Activated T-helper 9 cell treated with anti-CD3 and anti-CD28 coated beads, Interleukin-2, amount 50 U/mL, for 16 hours (primary cell): ENCODE data around the gene FCHSD2.
"Not testable (repeated sequence)": the region's sequence is repeated elsewhere in the genome, so short reads cannot be mapped to it uniquely, and the experiment has no call there.

Experiments
- DNase-seq: peaks from one replicate; pipeline ENCODE4 v3.0.0-alpha.2; 2020; ENCODE audit warnings: low read depth

FCHSD2 gene

GRCh38 chr11:72924568-72925190, 217.4 kb downstream of the FCHSD2 start:
- DNase-seq = no peak

DNA sequence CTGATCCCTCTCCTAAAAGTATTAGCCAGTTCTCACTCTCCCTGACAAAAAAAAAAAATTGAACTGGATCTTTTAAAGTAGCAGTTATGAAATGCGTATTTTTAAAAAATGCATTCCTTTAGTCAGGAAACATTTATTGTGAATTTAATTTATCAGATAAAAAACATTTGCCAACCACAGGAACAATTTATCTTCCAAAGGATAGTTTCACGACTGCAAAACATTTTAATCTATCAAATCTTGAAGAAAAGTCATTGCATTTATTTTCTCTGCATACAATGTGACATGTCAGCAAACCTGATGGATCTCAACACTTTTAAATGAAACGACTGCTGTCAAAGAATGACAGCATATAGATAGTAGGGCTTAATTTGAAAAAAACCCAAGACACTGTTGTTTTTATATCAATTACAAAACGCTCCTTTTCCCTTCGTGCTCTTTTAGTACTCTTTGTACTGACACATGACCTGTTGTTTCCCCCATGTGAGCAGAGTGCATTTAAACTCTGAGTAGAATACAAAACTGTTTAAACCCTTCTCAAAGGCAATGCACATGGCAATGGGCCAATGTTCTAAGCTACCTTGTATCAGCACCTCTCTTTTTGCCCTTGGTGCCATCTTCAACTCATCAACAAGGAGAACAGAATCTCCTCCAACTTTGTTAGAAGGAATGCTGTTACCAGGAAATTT, 220.9 kb downstream of the FCHSD2 start:
- DNase-seq = no peak

DNA sequence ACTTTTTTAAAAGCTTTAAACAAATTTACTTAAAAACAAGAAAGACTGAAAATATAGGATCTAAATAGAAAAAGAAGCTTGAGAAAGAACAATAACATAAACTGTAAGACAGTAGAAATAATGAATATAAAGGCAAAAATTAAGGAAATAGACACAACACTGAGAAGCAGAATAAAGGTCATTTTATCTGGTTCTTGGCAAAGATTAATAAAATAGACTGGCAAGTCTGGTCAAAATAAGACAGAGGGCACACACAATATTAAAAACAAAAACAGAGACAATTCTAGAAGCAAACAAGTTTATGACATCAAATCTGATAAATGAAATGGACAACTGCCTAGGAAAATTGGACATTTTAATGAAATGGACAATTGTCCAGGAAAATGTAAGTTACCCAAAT, 222.1 kb downstream of the FCHSD2 start:
- DNase-seq = no peak

DNA sequence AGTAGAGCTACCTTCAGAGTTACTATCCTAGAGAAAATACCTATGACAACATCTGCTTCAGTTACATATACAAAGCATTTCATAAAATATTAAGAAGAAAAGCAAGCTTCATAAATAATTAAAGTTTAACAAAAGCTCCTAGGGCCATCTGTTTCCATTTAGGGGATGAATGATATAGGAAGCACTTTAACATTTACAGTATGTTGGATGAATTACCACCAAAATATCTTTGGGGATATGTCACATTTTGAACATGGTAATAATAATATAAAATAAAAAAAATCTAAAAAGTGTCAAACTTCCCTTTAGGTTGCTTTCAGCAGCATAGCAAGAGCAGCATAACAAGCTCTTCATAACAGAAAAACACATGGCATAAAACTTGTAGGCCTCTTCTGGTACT, 223.3 kb downstream of the FCHSD2 start:
- DNase-seq = no peak

DNA sequence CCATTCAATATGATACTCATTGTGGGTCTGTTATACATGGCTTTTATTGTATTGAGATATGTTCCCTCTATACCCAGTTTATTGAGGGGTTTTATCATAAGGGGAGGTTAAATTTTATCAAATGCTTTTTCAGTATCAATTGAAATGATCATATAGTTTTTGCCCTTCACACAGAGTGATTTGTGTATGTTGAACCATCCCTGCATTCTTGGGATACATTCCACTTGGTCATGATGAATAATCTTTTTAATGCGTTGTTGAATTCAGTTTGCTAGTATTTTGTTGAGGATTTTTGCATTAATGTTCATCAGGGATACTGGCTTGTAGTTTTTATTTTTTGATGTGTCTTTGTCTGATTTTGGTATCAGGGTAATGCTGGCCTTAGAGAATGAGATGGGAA, 229.9 kb downstream of the FCHSD2 start:
- DNase-seq = no peak

DNA sequence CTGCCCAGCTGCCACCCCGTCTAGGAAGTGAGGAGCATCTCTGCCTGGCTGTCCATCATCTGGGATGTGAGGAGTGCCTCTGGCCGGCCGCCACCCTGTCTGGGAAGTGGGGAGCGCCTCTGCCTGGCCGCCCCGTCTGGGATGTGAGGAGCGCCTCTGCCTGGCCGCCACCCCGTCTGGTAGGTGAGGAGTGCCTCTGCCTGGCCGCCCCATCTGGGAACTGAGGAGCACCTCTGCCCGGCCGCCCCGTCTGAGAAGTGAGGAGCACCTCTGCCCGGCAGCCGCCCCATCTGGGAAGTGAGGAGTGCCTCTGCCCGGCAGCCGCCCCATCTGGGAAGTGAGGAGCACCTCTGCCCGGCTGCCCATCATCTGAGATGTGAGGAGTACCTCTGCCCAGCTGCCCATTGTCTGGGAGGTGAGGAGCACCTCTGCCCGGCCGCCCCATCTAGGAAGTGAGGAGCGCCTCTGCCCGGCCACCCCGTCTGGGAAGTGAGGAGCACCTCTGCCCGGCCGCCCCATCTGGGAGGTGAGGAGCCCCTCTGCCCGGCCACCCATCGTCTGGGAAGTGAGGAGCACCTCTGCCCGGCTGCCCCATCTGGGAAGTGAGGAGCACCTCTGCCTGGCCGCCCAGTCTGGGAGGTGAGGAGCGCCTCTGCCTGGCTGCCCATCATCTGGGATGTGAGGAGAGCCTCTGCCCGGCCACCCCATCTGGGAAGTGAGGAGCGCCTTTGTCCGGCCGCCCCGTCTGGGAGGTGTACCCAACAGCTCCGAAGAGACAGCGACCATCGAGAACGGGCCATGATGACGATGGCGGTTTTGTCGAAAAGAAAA, 232.3 kb downstream of the FCHSD2 start:
- not testable (repeated sequence) for DNase-seq

GRCh38 chr11:72908032-72908676, 234.0 kb downstream of the FCHSD2 start:
- no peak for DNase-seq

DNA sequence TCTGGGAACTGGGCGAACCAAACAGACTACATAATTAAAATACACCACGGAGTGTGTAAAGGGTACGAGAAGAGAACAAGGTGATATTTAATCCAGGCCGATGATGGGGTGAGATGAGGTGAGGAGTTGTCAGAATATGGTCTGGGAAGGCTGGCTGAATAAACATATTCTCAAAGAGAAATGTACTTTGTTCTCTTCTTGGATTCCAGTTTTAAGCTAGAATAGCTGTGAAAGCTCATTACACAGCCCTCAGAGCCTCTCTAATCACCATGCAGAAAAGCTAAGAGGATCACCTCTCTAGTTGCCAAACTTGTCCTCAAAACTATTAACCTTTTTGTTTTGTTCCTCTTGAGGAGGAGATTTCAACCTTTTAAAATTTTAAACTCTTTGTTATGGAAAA, 238.1 kb downstream of the FCHSD2 start:
- no peak for DNase-seq

DNA sequence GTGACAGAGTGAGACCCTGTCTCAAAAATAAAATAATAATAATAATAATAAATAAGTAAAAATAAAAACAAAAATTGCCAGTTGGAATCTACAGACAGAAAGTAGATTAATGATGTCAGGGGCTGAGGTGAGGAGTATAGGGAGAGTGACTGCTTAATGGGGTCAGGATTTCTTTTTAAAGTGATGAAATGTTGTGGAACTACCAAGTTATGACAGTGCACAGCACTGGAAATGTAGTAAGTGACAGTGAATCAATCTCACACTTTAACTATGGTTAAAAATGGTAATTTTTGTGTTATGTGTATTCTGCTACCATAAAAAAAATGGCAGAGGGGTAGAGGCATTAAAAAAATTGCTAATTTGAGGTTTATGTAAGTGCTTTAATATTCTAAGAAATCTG, 240.7 kb downstream of the FCHSD2 start:
- DNase-seq = no peak

- no peak for DNase-seq
These were observed 242.1 kb downstream of the FCHSD2 start for GRCh38 chr11:72900013-72900412.

DNA sequence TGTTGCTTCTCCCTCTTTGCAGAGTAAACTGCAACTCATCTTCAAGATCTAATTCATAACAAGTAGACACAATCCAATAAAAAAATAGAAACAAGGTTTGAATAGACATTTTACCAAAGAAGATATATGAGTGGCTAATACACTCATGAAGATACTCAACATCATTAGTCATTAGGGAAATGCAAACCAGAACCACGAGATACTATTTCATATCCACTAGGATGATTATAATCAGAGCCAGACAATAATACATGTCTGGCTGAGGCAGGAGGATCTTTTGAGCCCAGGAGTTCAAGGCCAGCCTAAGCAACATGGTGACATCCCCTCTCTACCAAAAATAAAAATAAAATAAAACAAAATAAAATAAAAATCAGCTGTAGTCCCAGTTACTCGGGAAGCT, 242.9 kb downstream of the FCHSD2 start:
- no peak for DNase-seq

DNA sequence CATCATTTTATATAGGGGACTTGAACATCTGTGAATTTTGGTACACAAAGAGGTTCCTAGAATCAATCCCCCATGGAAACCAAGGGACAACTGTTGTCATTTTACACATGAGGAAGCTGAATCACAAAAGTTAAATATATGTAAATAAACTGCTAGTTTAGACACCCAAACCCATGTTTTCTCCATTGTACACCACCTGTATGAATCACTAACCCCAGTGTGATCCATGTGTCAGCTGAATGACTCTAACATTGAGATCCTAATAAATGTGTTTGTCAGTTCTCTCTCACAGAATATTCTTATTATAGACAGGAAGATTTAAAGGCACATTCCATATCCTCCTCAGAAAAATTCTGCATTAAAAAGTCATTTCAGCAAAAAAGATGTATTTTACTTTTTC, 244.6 kb downstream of the FCHSD2 start:
- no peak for DNase-seq

GRCh38 chr11:72896431-72896830, 245.7 kb downstream of the FCHSD2 start:
- DNase-seq = no peak

GRCh38 chr11:72890881-72891280, 251.2 kb downstream of the FCHSD2 start:
- DNase-seq = no peak

- no peak for DNase-seq
These were observed 255.5 kb downstream of the FCHSD2 start for GRCh38 chr11:72886619-72887018.

- DNase-seq = no peak
These were observed 256.1 kb downstream of the FCHSD2 start for GRCh38 chr11:72885749-72886609.

DNA sequence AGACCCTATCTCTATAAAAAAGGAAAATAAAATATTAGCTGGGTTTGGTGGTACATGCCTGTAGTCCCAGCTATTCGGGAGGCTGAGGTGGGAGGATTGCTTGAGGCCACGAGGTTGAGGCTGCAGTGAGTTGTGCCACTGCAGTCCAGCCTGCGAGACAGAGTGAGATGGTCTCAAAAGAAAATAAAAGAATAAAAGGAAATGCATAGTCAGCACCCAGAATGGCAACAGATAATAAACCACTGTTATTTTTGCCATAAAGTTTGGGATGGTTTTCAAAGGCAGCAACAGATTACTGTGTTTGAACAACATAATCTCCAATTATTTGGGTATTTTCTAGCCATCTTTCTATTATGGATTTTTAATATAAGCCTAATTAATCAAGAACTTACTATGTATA, 266.0 kb downstream of the FCHSD2 start:
- DNase-seq = no peak

DNA sequence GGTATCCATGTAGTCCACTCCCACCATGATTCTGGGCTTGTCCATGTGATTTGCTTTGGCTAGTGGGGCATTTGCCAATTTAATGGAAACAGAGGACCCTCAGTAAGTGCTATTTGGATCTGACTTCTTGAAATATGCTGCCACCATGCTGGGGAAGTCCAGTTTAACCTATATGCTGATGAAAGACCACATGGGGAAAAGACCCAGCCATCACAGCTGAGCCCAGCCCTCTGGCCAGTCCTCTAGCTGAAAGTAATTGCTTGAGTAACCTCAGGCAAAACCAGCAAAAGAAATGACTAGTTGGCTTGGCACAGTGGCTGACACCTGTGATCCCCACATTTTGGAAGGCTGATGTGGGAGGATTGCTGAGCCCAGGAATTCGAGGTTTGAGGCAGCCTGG, 266.4 kb downstream of the FCHSD2 start:
- no peak for DNase-seq

- no peak for DNase-seq
These were observed 270.1 kb downstream of the FCHSD2 start for GRCh38 chr11:72872012-72872411.

- DNase-seq = no peak
These were observed 271.0 kb downstream of the FCHSD2 start for GRCh38 chr11:72871119-72871518.

DNA sequence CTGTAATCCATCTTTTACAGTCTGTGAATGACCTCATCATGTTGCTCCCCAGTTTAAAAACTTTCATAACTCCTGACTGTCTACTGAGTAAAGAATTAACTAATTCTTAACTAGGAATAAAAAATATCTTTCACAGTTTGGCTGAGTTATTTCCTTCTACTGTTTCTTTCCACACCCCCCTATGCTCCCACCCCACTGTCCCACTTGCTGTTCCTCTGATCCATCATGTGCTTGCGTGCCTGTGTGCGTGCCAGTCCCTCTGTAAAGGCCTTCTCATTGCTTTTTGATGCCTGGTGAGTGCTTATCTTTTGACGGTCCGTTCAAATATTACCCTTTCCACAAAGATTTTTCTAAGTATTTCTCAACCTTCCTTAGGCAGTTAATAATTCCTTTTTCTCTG, 272.3 kb downstream of the FCHSD2 start:
- no peak for DNase-seq

DNA sequence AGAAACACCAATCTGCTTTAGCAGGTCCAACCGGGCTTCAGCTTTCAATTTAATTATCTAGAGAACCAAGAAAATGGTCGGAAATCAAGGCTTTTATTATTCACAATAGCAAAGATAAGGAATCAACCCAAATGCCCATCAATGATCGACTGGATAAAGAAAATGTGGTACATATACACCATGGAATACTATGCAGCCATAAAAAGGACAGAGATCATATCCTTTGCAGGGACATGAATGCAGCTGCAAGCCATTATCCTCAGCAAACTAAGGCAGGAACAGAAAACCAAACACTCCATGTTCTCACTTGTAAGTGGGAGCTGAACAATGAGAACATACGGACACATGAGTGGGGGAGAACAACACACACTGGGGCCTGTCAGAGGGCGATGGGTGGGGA, 274.1 kb downstream of the FCHSD2 start:
- DNase-seq = no peak
